Measurements from ENCODE around the gene PREB.
"Not testable (repeated sequence)": the region's sequence is repeated elsewhere in the genome, so short reads cannot be mapped to it uniquely, and the experiment has no call there.

Gene PREB

DNA sequence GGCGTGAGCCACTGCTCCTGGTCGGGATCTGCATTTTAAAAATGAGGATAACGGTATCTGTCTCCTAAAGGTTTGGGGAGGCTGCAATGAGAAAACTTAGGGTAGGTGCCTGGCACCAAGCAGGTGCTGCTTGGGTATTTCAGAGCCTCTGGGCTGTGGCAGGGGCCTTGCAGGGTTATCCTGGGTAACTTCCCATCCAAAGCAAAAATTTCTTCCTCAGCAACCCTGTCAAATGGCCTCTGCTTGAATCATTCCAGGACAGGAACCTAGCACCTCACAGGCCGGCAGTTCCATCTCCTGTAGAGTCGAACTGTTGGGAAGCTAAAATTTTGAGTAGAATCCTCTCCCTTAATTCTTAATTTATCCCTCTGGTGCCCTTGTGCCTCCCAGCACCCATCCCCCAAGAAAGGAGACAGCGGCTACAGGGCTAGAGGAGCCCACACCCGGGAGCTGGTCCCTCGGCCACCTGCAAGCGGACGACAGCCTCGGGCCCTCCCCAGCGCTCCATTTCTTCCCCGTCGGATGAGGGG is 16.4 kb downstream of the PREB start:
- peak overlapping the region; percentile 35 for H3K4me3 ChIP-seq (replicated peaks; ENCODE audit: low read depth, low read length)
- TF ChIP-seq CTCF (IDR thresholded peaks at IDR 0.05; ENCODE audit: low read length, missing control alignments): no peak

DNA sequence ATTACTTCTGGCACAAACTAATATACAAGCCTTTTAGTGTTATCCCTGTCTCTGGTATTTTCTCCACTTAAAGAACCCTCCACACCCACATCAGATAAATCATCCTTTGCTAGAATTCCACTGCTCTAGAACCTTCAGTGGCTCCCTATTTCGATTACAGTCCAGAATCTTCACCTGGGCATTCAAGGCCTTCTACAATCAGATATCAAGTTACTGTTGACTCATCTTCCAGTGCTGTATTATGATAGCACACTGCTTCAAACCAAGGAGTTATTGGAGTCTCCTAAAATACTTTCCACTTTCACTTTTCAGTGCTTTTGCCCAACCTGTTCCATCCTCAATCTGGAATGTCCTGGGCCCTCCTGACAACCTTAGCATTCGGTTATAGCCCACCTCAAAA is 18.9 kb downstream of the PREB start:
- TF ChIP-seq CTCF (IDR thresholded peaks at IDR 0.05; ENCODE audit: low read length, missing control alignments): no peak
- H3K4me3 ChIP-seq (replicated peaks; ENCODE audit: low read depth, low read length): no peak overlapping the region
- no peak for DNase-seq (ENCODE audit: low read depth)

More for the DNA sequence above, 16.4 kb downstream of the PREB start:
- DNase-seq (ENCODE audit: low read depth): no peak

GRCh38 chr2:27111392-27112078 is 22.9 kb downstream of the PREB start:
- not testable (repeated sequence) for H3K4me3 ChIP-seq (replicated peaks; ENCODE audit: low read depth, low read length)

GRCh38 chr2:27110603-27111352 is 23.7 kb downstream of the PREB start:
- not testable (repeated sequence) for H3K4me3 ChIP-seq (replicated peaks; ENCODE audit: low read depth, low read length); DNase-seq (ENCODE audit: low read depth)

More at GRCh38 chr2:27111392-27112078, 22.9 kb downstream of the PREB start:
- not testable (repeated sequence) for DNase-seq (ENCODE audit: low read depth)

DNA sequence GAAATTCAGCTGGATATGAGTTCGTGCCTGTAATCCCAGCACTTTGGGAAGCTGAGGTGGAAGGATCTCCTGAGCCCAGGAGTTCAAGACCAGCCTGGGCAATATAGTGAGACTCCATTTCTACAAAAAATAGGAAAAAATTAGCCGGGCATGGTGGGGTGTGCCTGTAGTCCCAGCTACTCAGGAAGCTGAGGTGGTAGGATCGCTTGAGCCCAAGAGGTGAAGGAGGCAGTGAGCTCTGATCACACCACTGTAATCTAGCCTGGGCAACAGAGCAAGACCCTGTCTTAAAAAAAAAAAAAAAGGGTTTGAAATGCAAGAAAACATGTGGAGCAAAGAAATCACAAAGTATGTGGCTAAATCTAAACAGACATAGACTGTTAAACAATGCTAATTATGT is 25.4 kb downstream of the PREB start:
- no peak for DNase-seq (ENCODE audit: low read depth)
- TF ChIP-seq CTCF (IDR thresholded peaks at IDR 0.05; ENCODE audit: low read length, missing control alignments): no peak
- H3K4me3 ChIP-seq (replicated peaks; ENCODE audit: low read depth, low read length): no peak overlapping the region

GRCh38 chr2:27108221-27108620 is 26.2 kb downstream of the PREB start:
- no peak for DNase-seq (ENCODE audit: low read depth)
- H3K4me3 ChIP-seq (replicated peaks; ENCODE audit: low read depth, low read length): no peak overlapping the region
- TF ChIP-seq CTCF (IDR thresholded peaks at IDR 0.05; ENCODE audit: low read length, missing control alignments): no peak

DNA sequence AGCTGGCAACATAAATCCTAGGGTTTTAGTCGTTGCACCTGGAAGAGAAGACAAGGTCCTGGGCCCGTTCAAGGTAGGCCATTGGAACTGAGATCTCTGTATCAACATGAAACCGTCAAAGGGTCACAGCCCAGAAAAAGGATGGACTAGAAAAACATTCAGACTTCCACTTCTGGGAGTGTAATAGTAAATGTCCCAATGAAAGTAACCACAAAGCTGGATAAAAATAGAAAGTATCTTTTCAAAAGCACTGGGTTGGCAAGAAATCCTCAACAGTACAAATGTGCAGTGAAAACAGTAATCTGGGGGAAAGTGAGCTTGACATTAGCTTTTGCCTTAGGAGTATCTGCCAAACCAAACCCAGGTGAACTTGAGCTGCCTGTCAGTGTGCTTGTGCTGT is 28.5 kb downstream of the PREB start:
- DNase-seq (ENCODE audit: low read depth): no peak
- H3K4me3 ChIP-seq (replicated peaks; ENCODE audit: low read depth, low read length): no peak overlapping the region
- no peak for TF ChIP-seq CTCF (IDR thresholded peaks at IDR 0.05; ENCODE audit: low read length, missing control alignments)

DNA sequence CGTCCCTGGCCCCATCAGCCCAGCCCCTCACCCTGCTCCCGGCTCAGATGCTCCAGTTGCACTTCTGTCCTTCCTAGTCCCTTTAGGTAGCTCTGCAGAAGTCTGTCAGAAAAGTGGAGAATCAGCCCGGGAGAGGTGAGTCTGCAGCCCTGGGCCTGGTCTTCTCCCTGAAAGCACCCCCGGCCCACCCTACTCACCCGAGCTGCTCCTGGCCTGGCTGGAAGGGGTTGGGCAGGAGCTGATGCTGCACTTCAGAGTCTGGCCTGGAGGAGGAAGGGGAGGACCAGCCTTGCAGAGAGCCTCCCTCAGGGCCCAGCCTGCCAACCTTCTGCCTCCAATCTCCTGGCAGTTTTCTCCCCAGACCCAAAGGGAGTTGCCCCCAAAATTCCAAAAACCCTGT is 32.1 kb downstream of the PREB start:
- no peak for TF ChIP-seq CTCF (IDR thresholded peaks at IDR 0.05; ENCODE audit: low read length, missing control alignments)
- DNase-seq (ENCODE audit: low read depth): no peak
- no peak overlapping the region for H3K4me3 ChIP-seq (replicated peaks; ENCODE audit: low read depth, low read length)

All from fibroblast of pulmonary artery (primary cell).